Epithelial cell of esophagus (primary cell): ENCODE results near the gene DCXR.

ENCODE experiments used
- DNase-seq: peaks from one replicate; pipeline ENCODE4 v3.0.0; 2010; ENCODE audit warnings: low read depth
- H3K4me3 ChIP-seq: 2 replicates; pipeline ENCODE4 v1.5.1; 2011; ENCODE audit warnings: mild to moderate bottlenecking, low read length, control low read depth
- TF ChIP-seq, protein P1 (sequence below): IDR thresholded peaks from 2 replicates; pipeline ENCODE4 v1.5.1; 2011; ENCODE audit warnings: low read depth, mild to moderate bottlenecking, low read length, control low read depth, inconsistent platforms; ENCODE audit not compliant: insufficient read depth; ENCODE audit errors: missing control alignments

Gene DCXR

DNA sequence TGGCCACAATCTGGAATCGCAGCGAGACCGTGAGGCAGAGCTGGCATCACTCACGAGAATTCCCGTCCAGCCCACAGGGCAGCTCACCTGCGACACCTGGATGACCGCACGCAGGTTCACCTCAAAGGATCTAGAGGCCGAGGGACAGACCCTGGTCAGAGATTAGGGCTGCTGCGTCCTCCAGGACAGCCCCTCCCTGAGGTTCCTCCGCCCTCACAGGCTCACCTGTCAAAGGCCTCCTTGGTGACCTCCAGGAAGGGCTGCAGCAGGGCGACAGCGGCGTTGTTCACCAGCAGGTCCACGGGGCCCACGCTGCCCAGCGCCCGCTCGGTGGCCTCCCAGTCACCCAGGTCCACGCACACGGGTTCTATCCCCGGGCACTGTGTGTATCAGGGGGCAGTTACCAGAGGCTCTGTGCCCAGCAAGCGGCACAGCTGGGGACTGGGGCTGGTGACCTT lies 834 bp downstream of the DCXR start:
- no peak for DNase-seq
- peak overlapping the region; percentile 80 for H3K4me3 ChIP-seq
- TF ChIP-seq, protein P1, sequence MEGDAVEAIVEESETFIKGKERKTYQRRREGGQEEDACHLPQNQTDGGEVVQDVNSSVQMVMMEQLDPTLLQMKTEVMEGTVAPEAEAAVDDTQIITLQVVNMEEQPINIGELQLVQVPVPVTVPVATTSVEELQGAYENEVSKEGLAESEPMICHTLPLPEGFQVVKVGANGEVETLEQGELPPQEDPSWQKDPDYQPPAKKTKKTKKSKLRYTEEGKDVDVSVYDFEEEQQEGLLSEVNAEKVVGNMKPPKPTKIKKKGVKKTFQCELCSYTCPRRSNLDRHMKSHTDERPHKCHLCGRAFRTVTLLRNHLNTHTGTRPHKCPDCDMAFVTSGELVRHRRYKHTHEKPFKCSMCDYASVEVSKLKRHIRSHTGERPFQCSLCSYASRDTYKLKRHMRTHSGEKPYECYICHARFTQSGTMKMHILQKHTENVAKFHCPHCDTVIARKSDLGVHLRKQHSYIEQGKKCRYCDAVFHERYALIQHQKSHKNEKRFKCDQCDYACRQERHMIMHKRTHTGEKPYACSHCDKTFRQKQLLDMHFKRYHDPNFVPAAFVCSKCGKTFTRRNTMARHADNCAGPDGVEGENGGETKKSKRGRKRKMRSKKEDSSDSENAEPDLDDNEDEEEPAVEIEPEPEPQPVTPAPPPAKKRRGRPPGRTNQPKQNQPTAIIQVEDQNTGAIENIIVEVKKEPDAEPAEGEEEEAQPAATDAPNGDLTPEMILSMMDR, result no peak

DNA sequence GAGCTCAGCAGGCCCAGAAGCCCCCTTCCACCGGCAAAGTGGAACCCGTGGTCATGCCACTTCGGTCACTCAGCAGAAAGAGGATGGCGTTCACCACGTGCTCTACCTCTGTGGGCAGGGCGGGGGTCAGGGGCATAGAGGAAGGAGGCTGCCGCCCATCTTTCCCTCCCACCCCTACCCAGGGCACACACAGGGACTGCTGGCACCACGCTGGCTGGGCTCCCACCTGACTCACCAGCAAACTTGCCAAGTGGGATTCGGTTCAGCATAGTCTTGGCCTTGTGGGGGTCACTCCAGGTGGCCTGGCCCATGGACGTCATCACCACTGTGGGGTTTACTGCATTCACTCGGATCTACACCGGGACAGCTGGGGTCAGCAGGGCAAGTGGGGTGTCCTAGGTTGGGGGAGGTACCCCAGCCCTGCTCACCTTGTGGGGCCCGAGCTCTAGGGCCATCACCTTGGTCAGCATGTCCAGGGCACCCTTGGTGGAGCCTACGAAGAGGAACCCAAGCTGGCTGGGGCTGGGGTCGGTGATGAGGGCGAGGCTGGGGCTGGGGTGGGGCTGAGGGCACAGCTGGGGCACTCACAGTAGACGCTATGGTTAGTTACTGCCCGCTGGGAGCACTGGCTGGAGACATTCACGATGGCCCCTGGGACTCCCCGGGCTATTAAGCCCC lies 1.4 kb downstream of the DCXR start:
- DNase-seq, result no peak
- TF ChIP-seq, protein P1, result no peak
- H3K4me3 ChIP-seq, result peak overlapping the region; percentile 80

DNA sequence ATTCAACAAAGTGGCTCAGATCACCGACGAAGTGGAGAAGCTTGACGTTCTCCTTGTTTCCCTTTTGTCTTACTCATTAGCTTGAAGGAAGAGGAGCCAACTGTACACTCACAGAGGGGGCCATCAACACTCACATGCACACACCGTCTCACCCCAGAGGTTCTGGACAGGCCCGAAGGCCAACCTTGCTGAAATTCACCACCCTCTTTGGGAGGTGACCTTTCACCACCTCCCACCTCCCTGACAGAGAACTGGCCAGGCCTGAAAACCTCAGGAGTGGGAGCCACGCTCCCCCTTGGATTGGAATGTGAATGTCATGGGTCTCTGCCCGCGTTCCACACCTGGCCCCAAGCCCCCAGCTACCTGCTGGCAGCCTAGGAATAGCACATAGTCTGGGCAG lies 2.0 kb downstream of the DCXR start:
- no peak for DNase-seq
- TF ChIP-seq, protein P1, result no peak
- no peak overlapping the region for H3K4me3 ChIP-seq

DNA sequence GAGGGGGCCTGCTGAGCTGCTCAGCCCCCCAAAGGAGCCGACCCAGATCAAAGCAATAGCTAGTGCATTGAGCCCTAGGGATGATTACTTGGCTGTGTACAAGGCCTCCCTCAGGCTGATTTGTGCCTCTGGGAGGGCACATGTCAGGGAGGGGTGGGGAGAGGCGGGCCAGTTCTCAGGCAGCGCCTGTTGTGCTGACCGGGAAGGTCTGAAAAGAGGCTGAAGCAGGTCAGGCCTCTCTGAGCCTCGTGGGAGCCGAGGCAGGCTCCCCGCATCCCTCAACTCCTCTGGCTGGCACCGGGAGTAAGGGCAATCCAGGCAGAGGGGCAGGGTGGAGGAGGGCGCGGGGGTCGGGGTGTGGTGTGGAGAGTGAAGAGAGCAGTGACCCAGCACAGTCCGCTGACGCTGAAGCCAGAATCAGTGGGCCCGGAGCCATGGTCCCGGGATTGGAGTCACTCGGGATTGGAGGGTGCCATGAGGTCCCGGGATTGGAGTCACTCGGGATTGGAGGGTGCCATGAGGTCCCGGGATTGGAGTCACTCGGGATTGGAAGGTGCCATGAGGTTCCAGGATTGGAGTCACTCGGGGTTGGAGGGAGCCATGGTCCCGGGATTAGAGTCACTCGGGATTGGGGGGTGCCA lies 3.0 kb downstream of the DCXR start:
- no peak for DNase-seq
- no peak overlapping the region for H3K4me3 ChIP-seq
- TF ChIP-seq, protein P1, result no peak

DNA sequence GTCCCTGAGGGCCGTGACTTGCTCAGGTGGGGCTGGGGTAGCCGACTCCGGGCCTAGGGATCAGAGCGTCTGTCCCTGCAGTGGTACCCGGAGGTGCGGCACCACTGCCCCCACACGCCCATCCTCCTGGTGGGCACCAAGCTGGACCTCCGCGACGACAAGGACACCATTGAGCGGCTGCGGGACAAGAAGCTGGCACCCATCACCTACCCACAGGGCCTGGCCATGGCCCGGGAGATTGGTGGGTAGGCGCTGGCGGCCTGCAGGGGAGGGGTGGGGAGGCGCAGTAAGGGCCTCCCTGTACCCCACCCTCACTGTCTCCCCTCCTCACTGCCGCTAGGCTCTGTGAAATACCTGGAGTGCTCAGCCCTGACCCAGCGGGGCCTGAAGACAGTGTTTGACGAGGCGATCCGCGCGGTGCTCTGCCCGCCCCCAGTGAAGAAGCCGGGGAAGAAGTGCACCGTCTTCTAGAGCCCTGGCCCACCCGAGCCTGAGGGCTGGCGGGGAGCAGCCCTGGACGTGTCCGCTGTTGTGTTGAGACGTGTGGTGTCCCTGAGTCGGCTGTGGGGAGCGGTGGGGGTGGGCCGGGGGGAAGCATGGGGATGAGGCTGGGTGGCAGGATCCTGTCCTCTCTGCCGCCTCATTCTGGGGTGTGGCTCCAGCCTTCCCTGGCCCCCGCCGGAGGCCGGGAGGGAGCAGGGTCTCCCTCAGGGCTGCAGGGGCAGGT lies 4.0 kb downstream of the DCXR start:
- DNase-seq, result no peak
- TF ChIP-seq, protein P1, result no peak
- H3K4me3 ChIP-seq, result no peak overlapping the region

DNA sequence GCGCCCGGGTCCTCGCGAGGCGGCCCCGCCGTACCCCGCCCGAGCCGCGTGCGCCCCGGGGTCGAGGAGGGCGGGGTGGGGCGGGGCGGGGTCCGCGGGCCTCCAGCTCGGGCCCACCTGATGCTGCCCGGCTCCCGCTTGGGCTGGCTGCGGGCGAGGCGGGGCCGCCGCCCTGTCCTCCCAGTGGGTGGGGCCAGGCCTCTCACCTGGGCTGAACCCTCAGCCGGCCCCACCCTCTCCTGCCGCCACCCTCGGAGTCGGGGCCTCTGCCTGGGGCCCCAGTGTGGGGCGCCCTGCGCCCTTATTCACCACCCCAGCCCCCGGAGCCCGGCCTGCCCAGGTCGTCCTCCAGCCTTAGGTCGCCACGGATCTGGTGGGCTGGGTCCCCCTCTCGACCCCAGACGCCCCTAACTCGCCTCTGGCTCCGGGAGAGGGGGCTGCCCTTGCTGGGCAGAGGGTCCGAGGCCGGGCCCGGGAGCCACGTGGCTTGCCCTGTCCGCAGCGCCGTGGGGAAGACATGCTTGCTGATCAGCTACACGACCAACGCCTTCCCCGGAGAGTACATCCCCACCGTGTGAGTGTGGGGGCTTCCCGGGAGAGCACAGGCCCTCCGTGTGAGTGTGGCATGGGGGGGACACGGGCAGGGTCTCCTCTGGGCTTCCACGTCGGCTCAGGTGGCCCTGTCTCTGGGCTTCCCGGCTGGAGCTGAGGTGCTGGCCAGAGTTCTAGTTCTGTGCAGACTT lies 5.4 kb downstream of the DCXR start:
- TF ChIP-seq, protein P1, result no peak
- peak; percentile 60 for DNase-seq
- peak overlapping the region; percentile 50 for H3K4me3 ChIP-seq
